ENCODE measurements around the gene BPIFB3.

BPIFB3 gene

GRCh38 chr20:33008336-33009213 is 45.1 kb upstream of the BPIFB3 start:
- no peak overlapping the region for H3K27ac ChIP-seq (ENCODE audit: low read depth, low read length)
- no peaks in the 10 kb centered on the region for H3K4me1 ChIP-seq (ENCODE audit: control insufficient read depth, low read length)
- no peaks in the 10 kb centered on the region for H3F3A ChIP-seq (ENCODE audit: control insufficient read depth, insufficient read depth)
- H3K9me3 ChIP-seq (ENCODE audit: control insufficient read depth, insufficient read depth, low read length), result no peaks in the 10 kb centered on the region
- H3K4me3 ChIP-seq (ENCODE audit: low read length), result no peak overlapping the region
- H3K4me2 ChIP-seq (ENCODE audit: low read length), result no peak overlapping the region
- 0 out of 2 replicates have a peak, but pooled peaks cover 4% of the 10 kb centered on the region for H3K27me3 ChIP-seq (ENCODE audit: control insufficient read depth, low read length)
- H3K36me3 ChIP-seq (ENCODE audit: control insufficient read depth, low read length), result no peaks in the 10 kb centered on the region
- TF ChIP-seq CTCF (IDR thresholded peaks at IDR 0.05; ENCODE audit: low read depth, low read length, poor library complexity, severe bottlenecking), result no peak
- TF ChIP-seq EZH2phosphoT487 (IDR thresholded peaks at IDR 0.05; ENCODE audit: borderline replicate concordance, low read length), result no peak
- H4K20me1 ChIP-seq (ENCODE audit: control insufficient read depth, insufficient read depth, low read depth, low read length), result no peaks in the 10 kb centered on the region
- H3K79me2 ChIP-seq (ENCODE audit: control insufficient read depth, low read length), result no peaks in the 10 kb centered on the region
- H3K9me2 ChIP-seq (replicated peaks; ENCODE audit: control insufficient read depth, low read length), result no peaks in the 10 kb centered on the region

- Histone ChIP-seq H3F3A (ENCODE audit: control insufficient read depth, insufficient read depth) (no peaks in the 10 kb centered on the region), H4K20me1 (ENCODE audit: control insufficient read depth, insufficient read depth, low read depth, low read length) (no peaks in the 10 kb centered on the region), H3K9me3 (ENCODE audit: control insufficient read depth, insufficient read depth, low read length) (no peaks in the 10 kb centered on the region), H3K36me3 (ENCODE audit: control insufficient read depth, low read length) (no peaks in the 10 kb centered on the region), H3K4me3 (ENCODE audit: low read length) (no peak overlapping the region), H3K27me3 (ENCODE audit: control insufficient read depth, low read length) (0 out of 2 replicates have a peak, but pooled peaks cover 4% of the 10 kb centered on the region), H3K79me2 (ENCODE audit: control insufficient read depth, low read length) (no peaks in the 10 kb centered on the region), H3K27ac (ENCODE audit: low read depth, low read length) (no peak overlapping the region), H3K4me1 (ENCODE audit: control insufficient read depth, low read length) (no peaks in the 10 kb centered on the region), H3K9me2 (replicated peaks; ENCODE audit: control insufficient read depth, low read length) (no peaks in the 10 kb centered on the region), H3K4me2 (ENCODE audit: low read length) (no peak overlapping the region)
- TF ChIP-seq CTCF (IDR thresholded peaks at IDR 0.05; ENCODE audit: low read depth, low read length, poor library complexity, severe bottlenecking), result no peak
- no peak for TF ChIP-seq EZH2phosphoT487 (IDR thresholded peaks at IDR 0.05; ENCODE audit: borderline replicate concordance, low read length)
Observed at GRCh38 chr20:33009214-33010132, 44.2 kb upstream of the BPIFB3 start.

GRCh38 chr20:33010133-33010504 is 43.6 kb upstream of the BPIFB3 start:
- Histone ChIP-seq H3K4me2 (ENCODE audit: low read length) (no peak overlapping the region), H3K27me3 (ENCODE audit: control insufficient read depth, low read length) (0 out of 2 replicates have a peak, but pooled peaks cover 4% of the 10 kb centered on the region), H3K4me3 (ENCODE audit: low read length) (no peak overlapping the region), H3K4me1 (ENCODE audit: control insufficient read depth, low read length) (no peaks in the 10 kb centered on the region), H3K27ac (ENCODE audit: low read depth, low read length) (no peak overlapping the region), H3F3A (ENCODE audit: control insufficient read depth, insufficient read depth) (no peaks in the 10 kb centered on the region), H3K9me2 (replicated peaks; ENCODE audit: control insufficient read depth, low read length) (no peaks in the 10 kb centered on the region), H3K79me2 (ENCODE audit: control insufficient read depth, low read length) (no peaks in the 10 kb centered on the region), H4K20me1 (ENCODE audit: control insufficient read depth, insufficient read depth, low read depth, low read length) (no peaks in the 10 kb centered on the region), H3K36me3 (ENCODE audit: control insufficient read depth, low read length) (no peaks in the 10 kb centered on the region), H3K9me3 (ENCODE audit: control insufficient read depth, insufficient read depth, low read length) (no peaks in the 10 kb centered on the region)
- TF ChIP-seq CTCF (IDR thresholded peaks at IDR 0.05; ENCODE audit: low read depth, low read length, poor library complexity, severe bottlenecking) (no peak), EZH2phosphoT487 (IDR thresholded peaks at IDR 0.05; ENCODE audit: borderline replicate concordance, low read length) (no peak)
